Measurements from ENCODE around the gene TSPAN1.
"Not testable (repeated sequence)": the region's sequence is repeated elsewhere in the genome, so short reads cannot be mapped to it uniquely, and the experiment has no call there.

Gene TSPAN1

DNA sequence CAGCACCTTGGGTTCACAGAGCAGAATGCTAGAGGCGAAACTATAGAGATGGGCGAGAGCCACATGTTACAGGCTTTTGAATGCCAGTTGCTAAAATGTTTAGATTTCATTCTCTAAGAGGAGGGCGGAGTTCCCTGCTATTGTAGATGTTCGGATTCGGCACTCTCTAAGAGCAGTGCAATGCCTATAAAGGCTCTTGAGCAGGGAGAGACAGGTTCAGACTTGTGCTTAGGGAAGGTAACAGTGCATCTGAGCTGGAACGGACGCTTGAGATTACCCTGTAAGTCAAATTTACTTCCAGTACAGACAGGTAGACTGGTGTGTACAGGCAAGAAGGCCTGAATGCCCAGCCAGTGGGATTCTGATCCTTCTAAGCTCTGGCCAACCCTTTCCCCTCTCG lies 43.6 kb downstream of the TSPAN1 start:
- DNase-seq (ENCODE audit: low read depth), result no peak

GRCh38 chr1:46219551-46220520 lies 44.9 kb downstream of the TSPAN1 start:
- no peak for DNase-seq (ENCODE audit: low read depth)

GRCh38 chr1:46220808-46221207 lies 45.9 kb downstream of the TSPAN1 start:
- no peak for DNase-seq (ENCODE audit: low read depth)

DNA sequence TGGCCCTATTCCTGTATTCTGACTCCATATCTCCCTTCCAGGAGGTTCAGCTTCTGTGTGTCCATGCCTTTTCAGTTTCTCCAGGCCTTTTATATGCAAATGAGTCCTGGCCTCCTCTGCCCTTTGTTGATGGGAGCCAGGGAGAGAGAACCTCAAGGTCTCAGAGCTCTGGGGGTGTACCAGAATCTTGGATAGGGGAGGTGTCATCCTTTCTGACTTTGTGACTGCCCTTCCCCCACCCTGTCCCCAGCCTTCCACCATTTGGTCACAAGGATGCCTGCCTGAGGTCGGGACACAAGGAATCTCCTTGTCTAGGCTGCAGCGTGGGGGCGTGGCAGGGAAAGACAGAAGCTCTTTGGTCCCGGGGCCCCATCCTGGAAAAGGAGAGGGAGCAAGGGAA lies 46.9 kb downstream of the TSPAN1 start:
- no peak for DNase-seq (ENCODE audit: low read depth)

DNA sequence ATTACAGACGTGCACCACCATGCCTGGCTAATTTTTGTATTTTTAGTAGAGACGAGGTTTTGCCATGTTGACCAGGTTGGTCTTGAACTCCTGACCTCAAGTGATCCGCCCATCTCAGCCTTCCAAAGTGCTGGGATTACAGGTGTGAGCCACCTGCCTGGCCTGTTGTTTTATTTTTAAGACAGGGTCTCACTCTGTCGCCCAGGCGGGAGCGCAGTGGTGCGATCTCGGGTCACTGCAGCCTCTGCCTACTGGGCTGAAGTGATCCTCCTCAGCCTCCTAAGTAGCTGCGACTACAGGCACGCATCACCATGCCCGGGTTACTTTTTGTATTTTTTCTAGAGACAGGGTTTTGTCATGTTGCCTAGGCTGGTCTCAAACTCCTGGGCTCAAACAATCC lies 48.2 kb downstream of the TSPAN1 start:
- DNase-seq (ENCODE audit: low read depth), result not testable (repeated sequence)

DNA sequence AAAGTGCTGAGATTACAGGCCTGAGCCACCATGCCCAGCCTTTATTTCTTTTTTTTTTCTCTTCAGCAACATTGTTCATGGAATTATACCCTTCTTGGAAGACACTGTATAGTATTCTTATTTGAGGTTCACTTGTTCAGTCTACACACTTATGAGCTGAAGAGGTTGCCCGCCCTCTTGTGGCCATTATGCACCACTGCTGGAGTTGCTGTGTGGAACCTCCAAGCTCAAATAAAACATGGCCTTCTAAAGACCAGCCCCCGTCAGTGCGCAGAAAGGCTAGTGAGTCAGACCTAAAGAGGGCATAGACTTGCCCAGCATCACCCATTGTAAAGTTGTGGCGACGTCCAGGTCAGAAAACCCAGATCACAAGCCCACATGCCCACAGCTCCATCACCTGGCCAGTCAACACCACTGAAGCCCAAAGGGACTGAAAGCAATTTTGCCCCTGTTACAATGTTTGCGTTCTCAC lies 48.6 kb downstream of the TSPAN1 start:
- peak; percentile 17 for DNase-seq (ENCODE audit: low read depth)

GRCh38 chr1:46224966-46225365 lies 50.1 kb downstream of the TSPAN1 start:
- DNase-seq (ENCODE audit: low read depth), result no peak

GRCh38 chr1:46231231-46231630 lies 56.3 kb downstream of the TSPAN1 start:
- DNase-seq (ENCODE audit: low read depth), result not testable (repeated sequence)
